Endothelial cell of umbilical vein (primary cell): ENCODE measurements around the gene RETREG3. TPM values are rescaled to one million over a fixed set of nuclear protein-coding genes. Genes with fewer than 3 reads are reported as not detected.

Experiments
- BruUV-seq: library from RNA; stranded (reverse); fragments of 400-500 nt; replicated peaks from 2 replicates; lab custom pipeline; 2021; lab: Mats Ljungman, UMichigan
- CTCF ChIA-PET: fragments of 300-600, 350-600 bp; sonication (Branson Sonifier 250); formaldehyde crosslinking; loops from one replicate; lab custom pipeline; 2021; ENCODE audit warnings: antibody characterized with exemption, inconsistent platforms; lab: Charles Lee
- POLR2A ChIA-PET: fragments of 300-600, 350-600 bp; sonication (Branson Sonifier 250); formaldehyde crosslinking; loops from one replicate; lab custom pipeline; 2021; ENCODE audit warnings: antibody characterized with exemption, inconsistent platforms; lab: Charles Lee
- DNase-seq: peaks from one replicate; pipeline ENCODE4 v3.0.0-alpha.2; 2011; ENCODE audit warnings: low read depth, low spot score
- FAIRE-seq: peaks from 2 replicates; lab custom pipeline; 2011; peaks lifted over from hg19 to GRCh38; lab: Jason Lieb, UNC
- H2AFZ ChIP-seq: 2 replicates; pipeline ENCODE4 v1.6.0; 2012; ENCODE audit warnings: low read depth, low read length, control low read depth, inconsistent platforms
- H3K27ac ChIP-seq: 2 replicates; pipeline ENCODE4 v1.5.1; 2011; ENCODE audit warnings: low read depth, mild to moderate bottlenecking, control low read depth, low read length, moderate library complexity; ENCODE audit not compliant: insufficient read depth
- H3K27me3 ChIP-seq, 2 experiments: 2 replicates each; pipeline versions ENCODE4 v1.6.0 to v1.6.1; 2011; ENCODE audit warnings: low read length in 2 of 2, mixed read lengths in 1 of 2; ENCODE audit not compliant: control insufficient read depth in 2 of 2, insufficient read depth in 2 of 2
- H3K36me3 ChIP-seq, 2 experiments: 2 replicates in 1 of 2; 3 replicates in 1 of 2; pipeline ENCODE4 v1.5.1; 2011; ENCODE audit warnings: low read length in 2 of 2, mild to moderate bottlenecking in 1 of 2, moderate library complexity in 1 of 2; ENCODE audit not compliant: control insufficient read depth in 2 of 2, insufficient read depth in 2 of 2; ENCODE audit errors: extremely low read depth in 1 of 2
- H3K4me1 ChIP-seq: 3 replicates; pipeline ENCODE4 v1.5.1; 2011; ENCODE audit warnings: mild to moderate bottlenecking, low read length; ENCODE audit not compliant: control insufficient read depth, insufficient read depth; ENCODE audit errors: extremely low read depth
- H3K4me2 ChIP-seq: 2 replicates; pipeline ENCODE4 v1.6.1; 2011; ENCODE audit warnings: low read length, control low read depth, mixed read lengths; ENCODE audit not compliant: insufficient read depth
- H3K4me3 ChIP-seq, 3 experiments: fragments of 200-600 bp in 1 of 3; sonication (generic), shearing (Covaris generic) in 1 of 3; replicated peaks in 1 of 3; 2 replicates each; pipeline ENCODE4 v1.5.1; 2011 to 2016; ENCODE audit warnings: control low read depth in 3 of 3, low read length in 3 of 3, mild to moderate bottlenecking in 2 of 3, inconsistent platforms in 1 of 3, low read depth in 1 of 3, moderate library complexity in 1 of 3; ENCODE audit not compliant: insufficient read depth in 1 of 3
- H3K79me2 ChIP-seq: 2 replicates; pipeline ENCODE4 v1.6.0; 2012; ENCODE audit warnings: low read length, inconsistent platforms; ENCODE audit not compliant: control insufficient read depth, insufficient read depth
- H3K9ac ChIP-seq: replicated peaks from 2 replicates; pipeline ENCODE3; 2011; ENCODE audit warnings: low read length, control low read depth; ENCODE audit not compliant: insufficient read depth; ENCODE audit errors: extremely low read depth
- H3K9me1 ChIP-seq: replicated peaks from 3 replicates; pipeline ENCODE4 v1.6.0; 2011; ENCODE audit warnings: mild to moderate bottlenecking, low read length; ENCODE audit not compliant: control insufficient read depth, insufficient read depth; ENCODE audit errors: extremely low read depth
- H3K9me3 ChIP-seq: replicated peaks from 2 replicates; pipeline ENCODE4 v1.5.1; 2012; ENCODE audit warnings: low read length, inconsistent platforms; ENCODE audit not compliant: control insufficient read depth, insufficient read depth
- H4K20me1 ChIP-seq: replicated peaks from 2 replicates; pipeline ENCODE3; 2011; ENCODE audit warnings: mild to moderate bottlenecking, low read length; ENCODE audit not compliant: control insufficient read depth, insufficient read depth; ENCODE audit errors: extremely low read depth
- EZH2 ChIP-seq: IDR thresholded peaks from 2 replicates; pipeline ENCODE4 v1.6.1; 2012; ENCODE audit warnings: borderline replicate concordance, low read depth, mild to moderate bottlenecking, moderate library complexity, low read length, inconsistent platforms; ENCODE audit not compliant: severe bottlenecking
- FOS ChIP-seq: IDR thresholded peaks from 2 replicates; pipeline ENCODE4 v1.6.1; 2011; ENCODE audit warnings: mild to moderate bottlenecking, low read length, moderate library complexity, borderline replicate concordance; ENCODE audit not compliant: insufficient read depth
- GATA2 ChIP-seq: IDR thresholded peaks from 2 replicates; pipeline ENCODE4 v1.7.0; 2011; ENCODE audit warnings: low read depth, mild to moderate bottlenecking, moderate library complexity, mixed read lengths, low read length; ENCODE audit not compliant: insufficient read length, insufficient read depth
- JUN ChIP-seq: IDR thresholded peaks from 2 replicates; pipeline ENCODE4 v1.6.1; 2011; ENCODE audit warnings: borderline replicate concordance, low read depth; ENCODE audit not compliant: insufficient read length, insufficient read depth
- MYC ChIP-seq: IDR thresholded peaks from one replicate; pipeline ENCODE4 v1.6.1; 2011; ENCODE audit warnings: mild to moderate bottlenecking, low read depth, low read length
- POLR2A ChIP-seq: IDR thresholded peaks from 2 replicates; pipeline ENCODE4 v1.6.1; 2012; ENCODE audit warnings: low read depth, mild to moderate bottlenecking, control low read depth, low read length
- POLR2AphosphoS5 ChIP-seq: IDR thresholded peaks from 2 replicates; pipeline ENCODE4 v1.6.1; 2012; ENCODE audit warnings: low read depth, mild to moderate bottlenecking, control low read depth, low read length, moderate library complexity; ENCODE audit not compliant: insufficient read depth
- dilution Hi-C: fragments of 300-500 bp; cut with MboI; formaldehyde crosslinking; loops from one replicate; pipeline ENCODE4 v1.15.0; 2019; ENCODE audit warnings: low sequenced_read_pairs; ENCODE audit not compliant: extremely low pct_ligation_motif_present
- intact Hi-C: fragments of 100-400 bp; cut with micrococcal nuclease; formaldehyde crosslinking; loops from one replicate; pipeline ENCODE4 v1.10.0; 2022
- polyA plus RNA-seq, 4 experiments: library from polyadenylated mRNA; depleted of rRNA in 3 of 4; stranded (reverse) in 3 of 4; unstranded in 1 of 4; fragments of >200 nt; gene quantifications; 2 replicates each; pipeline versions ENCODE4 v1.2.1 to v1.2.3, GENCODE V29; 2011 to 2012; ENCODE audit warnings: missing spikeins in 1 of 4
- total RNA-seq: library from RNA; stranded (reverse); gene quantifications from 2 replicates; pipeline ENCODE4 v1.2.3, GENCODE V29; 2021
- TF ChIP-seq, protein P1 (sequence below): IDR thresholded peaks from 2 replicates; pipeline ENCODE4 v1.6.1; 2011; ENCODE audit not compliant: insufficient read depth, insufficient read length
- TF ChIP-seq, protein P2 (sequence below), 2 donors: IDR thresholded peaks; 1 replicate in 1 of 2; 2 replicates in 1 of 2; pipeline ENCODE4 v1.5.1; 2011; ENCODE audit warnings: low read length in 2 of 2, mild to moderate bottlenecking in 2 of 2, moderate library complexity in 2 of 2, control low read depth in 1 of 2, inconsistent platforms in 1 of 2, low read depth in 1 of 2; ENCODE audit not compliant: insufficient read depth in 1 of 2; ENCODE audit errors: extremely low read depth in 1 of 2

RETREG3 gene
- total and polyA plus RNA-seq, 2 donors (not counting 3 experiments of a cell fraction or from before 2014, with no cell fraction given) = 36.2 to 53.4 TPM

DNA sequence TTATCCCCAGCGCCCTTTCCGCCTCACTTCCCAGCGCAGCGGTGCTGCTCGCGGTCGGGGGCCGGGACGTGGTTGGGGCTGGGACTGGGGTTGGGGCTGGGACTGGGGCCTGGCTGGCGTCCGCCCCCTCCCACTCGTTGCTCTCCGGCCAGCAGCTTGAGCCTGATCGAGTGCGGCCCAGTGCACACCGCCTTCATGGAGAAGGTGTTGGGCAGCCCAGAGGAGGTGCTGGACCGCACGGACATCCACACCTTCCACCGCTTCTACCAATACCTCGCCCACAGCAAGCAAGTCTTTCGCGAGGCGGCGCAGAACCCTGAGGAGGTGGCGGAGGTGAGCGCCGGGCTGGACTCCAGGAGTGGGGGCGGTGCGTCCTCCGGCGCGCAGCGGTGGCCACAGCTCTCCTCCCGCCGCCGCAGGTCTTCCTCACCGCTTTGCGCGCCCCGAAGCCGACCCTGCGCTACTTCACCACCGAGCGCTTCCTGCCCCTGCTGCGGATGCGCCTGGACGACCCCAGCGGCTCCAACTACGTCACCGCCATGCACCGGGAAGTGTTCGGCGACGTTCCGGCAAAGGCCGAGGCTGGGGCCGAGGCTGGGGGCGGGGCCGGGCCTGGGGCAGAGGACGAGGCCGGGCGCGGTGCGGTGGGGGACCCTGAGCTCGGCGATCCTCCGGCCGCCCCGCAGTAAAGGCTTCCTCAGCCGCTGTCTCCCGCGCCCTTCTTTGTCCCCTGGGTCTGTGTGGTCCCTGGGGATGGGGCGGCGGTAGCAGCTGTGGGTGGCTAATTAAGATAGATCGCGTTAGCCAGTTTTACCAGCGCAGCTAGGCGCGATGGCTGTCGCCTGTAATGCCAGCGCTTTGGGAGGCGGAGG, 54.7 kb downstream of the RETREG3 start:
- Histone ChIP-seq H3K4me1 (peaks cover 14% of the 10 kb centered on the region), H3K9ac (peak overlapping the region; percentile 92), H3K79me2 (peaks cover 17% of the 10 kb centered on the region), H3K4me3 (peak overlapping the region; percentile 51 to 65 (median 52)), H3K9me1 (no peaks in the 10 kb centered on the region), H3K27me3 (no peaks in the 10 kb centered on the region), H3K4me2 (peak overlapping the region; percentile 94), H3K9me3 (no peaks in the 10 kb centered on the region), H4K20me1 (no peaks in the 10 kb centered on the region), H3K27ac (peak overlapping the region; percentile 77), H3K36me3 (no peaks in the 10 kb centered on the region), H2AFZ (peak overlapping the region; percentile 40)
- dilution Hi-C loops = no loop called here
- TF ChIP-seq MYC (no peak), EZH2 (no peak), GATA2 (no peak), POLR2A (peak; percentile 86), FOS (no peak), JUN (no peak), POLR2AphosphoS5 (peak; percentile 90)
- TF ChIP-seq, protein P1, sequence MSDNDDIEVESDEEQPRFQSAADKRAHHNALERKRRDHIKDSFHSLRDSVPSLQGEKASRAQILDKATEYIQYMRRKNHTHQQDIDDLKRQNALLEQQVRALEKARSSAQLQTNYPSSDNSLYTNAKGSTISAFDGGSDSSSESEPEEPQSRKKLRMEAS = no peak
- TF ChIP-seq, protein P2, sequence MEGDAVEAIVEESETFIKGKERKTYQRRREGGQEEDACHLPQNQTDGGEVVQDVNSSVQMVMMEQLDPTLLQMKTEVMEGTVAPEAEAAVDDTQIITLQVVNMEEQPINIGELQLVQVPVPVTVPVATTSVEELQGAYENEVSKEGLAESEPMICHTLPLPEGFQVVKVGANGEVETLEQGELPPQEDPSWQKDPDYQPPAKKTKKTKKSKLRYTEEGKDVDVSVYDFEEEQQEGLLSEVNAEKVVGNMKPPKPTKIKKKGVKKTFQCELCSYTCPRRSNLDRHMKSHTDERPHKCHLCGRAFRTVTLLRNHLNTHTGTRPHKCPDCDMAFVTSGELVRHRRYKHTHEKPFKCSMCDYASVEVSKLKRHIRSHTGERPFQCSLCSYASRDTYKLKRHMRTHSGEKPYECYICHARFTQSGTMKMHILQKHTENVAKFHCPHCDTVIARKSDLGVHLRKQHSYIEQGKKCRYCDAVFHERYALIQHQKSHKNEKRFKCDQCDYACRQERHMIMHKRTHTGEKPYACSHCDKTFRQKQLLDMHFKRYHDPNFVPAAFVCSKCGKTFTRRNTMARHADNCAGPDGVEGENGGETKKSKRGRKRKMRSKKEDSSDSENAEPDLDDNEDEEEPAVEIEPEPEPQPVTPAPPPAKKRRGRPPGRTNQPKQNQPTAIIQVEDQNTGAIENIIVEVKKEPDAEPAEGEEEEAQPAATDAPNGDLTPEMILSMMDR (IDR thresholded peaks at IDR 0.05; ENCODE audit: extremely low read depth in 1 of 2, insufficient read depth in 1 of 2, low read depth in 1 of 2, low read length in 2 of 2) = no peak
- ChIA-PET CTCF (interaction anchor here (1.0 to 1.7 kb wide), 6 partner anchors 18 to 332 kb away, joined by 3 to 11 read pairs (median 4); partner anchors contain the start of genes NAGLU and PSMC3IP), POLR2A (no interaction called here)
- intact Hi-C loops = loop anchor here (2.0 kb wide), 1 partner anchor 18 kb away; the partner anchor contains the start of gene NAGLU
- FAIRE-seq = peak; percentile 98
- TSS peak; percentile 43 for BruUV-seq
- DNase-seq = peak; percentile 89
